ENCODE measurements around the gene LRIG1. TPM values are rescaled to one million over a fixed set of nuclear protein-coding genes. Genes with fewer than 3 reads are reported as not detected.

The LRIG1 gene
- total RNA-seq, 1 experiment from 2014 or later: 17.2 TPM

DNA sequence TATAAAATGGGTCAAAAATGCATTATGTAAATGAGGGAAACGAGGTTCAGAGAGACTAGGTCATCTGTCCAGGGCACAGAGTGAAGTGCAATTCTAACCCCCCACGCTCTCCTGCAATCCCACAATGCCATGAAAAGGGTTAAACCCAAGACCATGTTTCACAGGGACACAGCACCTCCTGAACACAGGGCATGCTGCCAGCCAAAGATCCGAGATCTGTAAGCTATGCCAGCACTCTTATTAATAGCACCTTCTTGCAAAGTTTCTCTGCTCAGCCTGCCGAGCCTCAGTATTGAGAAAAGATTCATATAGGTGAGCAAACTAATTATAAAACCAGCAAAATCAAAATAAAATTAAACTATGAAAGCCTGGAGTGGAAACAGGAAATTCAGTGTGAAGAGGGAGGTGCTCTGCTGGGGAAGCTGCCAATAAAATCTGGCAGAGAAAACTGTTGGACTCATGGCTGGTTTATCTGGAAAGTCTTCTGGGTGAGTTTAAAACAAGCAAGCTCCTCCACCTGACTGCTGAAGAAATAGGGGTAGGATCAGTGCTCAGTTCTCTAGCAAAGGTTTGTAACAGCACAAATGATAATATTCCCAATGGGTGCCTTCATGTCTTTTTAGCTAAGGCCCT, 50.3 kb downstream of the LRIG1 start:
- Mint-ChIP-seq H3K4me3 (ENCODE audit: unreplicated experiment) (peak overlapping the region; percentile 62), H3K4me1 (ENCODE audit: insufficient read depth, unreplicated experiment) (peaks cover 19% of the 10 kb centered on the region), H3K9me3 (ENCODE audit: unreplicated experiment) (no peaks in the 10 kb centered on the region), H3K27me3 (ENCODE audit: insufficient read depth, unreplicated experiment) (no peaks in the 10 kb centered on the region), H3K27ac (ENCODE audit: low read depth, unreplicated experiment) (peak overlapping the region; percentile 61), H3K36me3 (ENCODE audit: insufficient read depth, unreplicated experiment) (peaks cover 5% of the 10 kb centered on the region)
- intact Hi-C loops (cut with micrococcal nuclease): no loop called here
- peak; percentile 69 for DNase-seq (ENCODE audit: unreplicated experiment)
- CTCF ChIA-PET: interaction anchor here (0.6 to 2.2 kb wide), 11 partner anchors 10 to 1207 kb away, joined by 3 to 11 read pairs (median 3); no protein-coding TSS in a partner anchor
- POLR2A ChIA-PET: interaction anchor here (0.5 to 1.8 kb wide), 6 partner anchors 8 to 75 kb away, joined by 3 to 6 read pairs (median 4); no protein-coding TSS in a partner anchor
- TF ChIP-seq, protein P1, sequence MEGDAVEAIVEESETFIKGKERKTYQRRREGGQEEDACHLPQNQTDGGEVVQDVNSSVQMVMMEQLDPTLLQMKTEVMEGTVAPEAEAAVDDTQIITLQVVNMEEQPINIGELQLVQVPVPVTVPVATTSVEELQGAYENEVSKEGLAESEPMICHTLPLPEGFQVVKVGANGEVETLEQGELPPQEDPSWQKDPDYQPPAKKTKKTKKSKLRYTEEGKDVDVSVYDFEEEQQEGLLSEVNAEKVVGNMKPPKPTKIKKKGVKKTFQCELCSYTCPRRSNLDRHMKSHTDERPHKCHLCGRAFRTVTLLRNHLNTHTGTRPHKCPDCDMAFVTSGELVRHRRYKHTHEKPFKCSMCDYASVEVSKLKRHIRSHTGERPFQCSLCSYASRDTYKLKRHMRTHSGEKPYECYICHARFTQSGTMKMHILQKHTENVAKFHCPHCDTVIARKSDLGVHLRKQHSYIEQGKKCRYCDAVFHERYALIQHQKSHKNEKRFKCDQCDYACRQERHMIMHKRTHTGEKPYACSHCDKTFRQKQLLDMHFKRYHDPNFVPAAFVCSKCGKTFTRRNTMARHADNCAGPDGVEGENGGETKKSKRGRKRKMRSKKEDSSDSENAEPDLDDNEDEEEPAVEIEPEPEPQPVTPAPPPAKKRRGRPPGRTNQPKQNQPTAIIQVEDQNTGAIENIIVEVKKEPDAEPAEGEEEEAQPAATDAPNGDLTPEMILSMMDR (IDR thresholded peaks at IDR 0.05; ENCODE audit: unreplicated experiment): no peak
- no TSS peak for BruUV-seq (replicated peaks)

DNA sequence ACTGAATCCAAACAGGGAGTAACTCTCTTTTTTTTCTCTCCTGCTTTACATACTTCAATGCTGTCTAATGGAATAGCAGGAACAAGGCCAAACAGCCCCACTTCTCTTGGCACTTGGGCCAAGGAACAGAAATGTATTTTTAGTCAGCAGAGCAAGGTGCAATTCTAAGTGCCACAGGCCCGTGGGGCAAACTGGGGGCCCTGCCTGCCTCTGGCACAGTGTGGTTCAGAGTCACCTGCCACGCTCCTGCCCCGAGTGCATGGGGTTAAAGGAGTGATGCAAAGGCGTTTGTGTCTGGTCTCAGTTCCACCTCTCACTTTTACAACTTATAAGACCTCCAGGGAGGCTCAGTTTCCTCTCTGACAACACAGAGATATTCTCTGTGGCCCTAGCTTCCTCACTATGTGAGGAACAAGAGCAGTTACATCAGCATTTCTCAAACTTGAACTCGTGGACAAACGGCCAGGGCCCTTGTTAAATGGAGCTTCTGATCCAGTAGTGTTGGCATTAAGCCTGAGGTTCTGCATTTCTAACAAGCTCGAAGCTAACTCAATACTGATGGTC, 51.3 kb downstream of the LRIG1 start:
- ChIA-PET CTCF (interaction anchor here (0.6 to 2.2 kb wide), 9 partner anchors 9 to 1208 kb away, joined by 3 to 11 read pairs (median 3); no protein-coding TSS in a partner anchor), POLR2A (interaction anchor here (1.6 to 1.8 kb wide), 2 partner anchors 14 to 19 kb away, joined by 4 to 6 read pairs; no protein-coding TSS in a partner anchor)
- Mint-ChIP-seq H3K27me3 (ENCODE audit: insufficient read depth, unreplicated experiment) (no peaks in the 10 kb centered on the region), H3K27ac (ENCODE audit: low read depth, unreplicated experiment) (peak overlapping the region; percentile 42), H3K9me3 (ENCODE audit: unreplicated experiment) (no peaks in the 10 kb centered on the region), H3K36me3 (ENCODE audit: insufficient read depth, unreplicated experiment) (peaks cover 5% of the 10 kb centered on the region), H3K4me1 (ENCODE audit: insufficient read depth, unreplicated experiment) (peaks cover 19% of the 10 kb centered on the region), H3K4me3 (ENCODE audit: unreplicated experiment) (no peak overlapping the region)
- BruUV-seq (replicated peaks): no TSS peak
- intact Hi-C loops (cut with micrococcal nuclease): no loop called here
- DNase-seq (ENCODE audit: unreplicated experiment): no peak
- TF ChIP-seq, protein P1 (IDR thresholded peaks at IDR 0.05; ENCODE audit: unreplicated experiment): no peak

DNA sequence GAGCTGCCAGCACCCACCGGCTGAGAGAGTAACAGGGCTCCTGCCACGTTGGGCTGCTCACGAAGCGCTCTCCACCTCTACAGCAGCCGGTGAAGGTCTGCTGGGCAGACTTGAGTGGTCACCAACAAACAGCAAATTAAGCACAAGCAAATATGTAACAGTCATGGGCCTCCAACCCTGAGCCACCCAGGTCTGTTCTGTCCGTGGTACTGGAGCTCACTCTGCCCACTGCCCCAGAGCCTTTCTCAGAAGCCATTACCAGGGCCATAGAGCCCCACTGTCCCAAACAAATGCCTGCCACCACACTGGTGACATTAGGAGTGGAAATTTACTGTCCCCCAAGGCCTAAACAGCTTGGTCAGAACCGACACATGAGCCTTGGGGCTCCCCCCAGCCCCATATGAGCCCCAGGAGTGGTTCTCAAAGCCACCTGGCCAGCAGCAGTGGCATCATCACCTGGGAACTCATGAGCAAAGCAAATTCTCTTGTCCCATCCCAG, 56.6 kb downstream of the LRIG1 start:
- POLR2A ChIA-PET: no interaction called here

More for the DNA sequence above, 56.6 kb downstream of the LRIG1 start:
- H3K4me1 Mint-ChIP-seq (ENCODE audit: insufficient read depth, unreplicated experiment): peaks cover 32% of the 10 kb centered on the region
- intact Hi-C loops (cut with micrococcal nuclease): no loop called here
- no peak overlapping the region for H3K4me3 Mint-ChIP-seq (ENCODE audit: unreplicated experiment)
- CTCF ChIA-PET: interaction anchor here (0.6 kb wide), 1 partner anchor 415 kb away, joined by 3 read pairs; no protein-coding TSS in a partner anchor
- H3K27ac Mint-ChIP-seq (ENCODE audit: low read depth, unreplicated experiment): no peak overlapping the region
- DNase-seq (ENCODE audit: unreplicated experiment): no peak
- H3K9me3 Mint-ChIP-seq (ENCODE audit: unreplicated experiment): no peaks in the 10 kb centered on the region
- no peaks in the 10 kb centered on the region for H3K36me3 Mint-ChIP-seq (ENCODE audit: insufficient read depth, unreplicated experiment)
- no peaks in the 10 kb centered on the region for H3K27me3 Mint-ChIP-seq (ENCODE audit: insufficient read depth, unreplicated experiment)
- TF ChIP-seq, protein P1 (IDR thresholded peaks at IDR 0.05; ENCODE audit: unreplicated experiment): no peak
- no TSS peak for BruUV-seq (replicated peaks)

All from MCF 10A (cell line).